Measurements from ENCODE around the gene ZNF485. TPM values are rescaled to one million over a fixed set of nuclear protein-coding genes. Genes with fewer than 3 reads are reported as not detected.
"Not testable (repeated sequence)": the region's sequence is repeated elsewhere in the genome, so short reads cannot be mapped to it uniquely, and the experiment has no call there.

The ZNF485 gene
- total and polyA plus RNA-seq, 3 experiments from 2014 or later: 5.4 to 7.6 (median 5.5) TPM

GRCh38 chr10:43628956-43629355, 22.7 kb downstream of the ZNF485 start:
- H3K27ac Mint-ChIP-seq: no peak overlapping the region
- DNase-seq: no peak
- CTCF ChIA-PET: no interaction called here

GRCh38 chr10:43635816-43636215, 29.6 kb downstream of the ZNF485 start:
- H3K36me3 ChIP-seq (ENCODE audit: insufficient read depth, low read length); H3K4me3 ChIP-seq (ENCODE audit: low read length); POLR2A ChIA-PET; CTCF ChIA-PET; H3K9me3 ChIP-seq (ENCODE audit: low read length); H3K4me1 Mint-ChIP-seq; H3K4me1 ChIP-seq (ENCODE audit: insufficient read depth, low read length); H3K27me3 Mint-ChIP-seq; H3K27me3 ChIP-seq (ENCODE audit: insufficient read depth, low read length, poor library complexity, severe bottlenecking); H3K4me3 Mint-ChIP-seq; H3K27ac ChIP-seq (ENCODE audit: low read depth, low read length); DNase-seq; H3K27ac Mint-ChIP-seq: not testable (repeated sequence)
- Mint-ChIP-seq H3K9me3 (peaks cover 30 to 65% (median 47%) of the 10 kb centered on the region in 5 donors), H3K36me3 (peaks cover 0 to 40% (median 4%) of the 10 kb centered on the region in 3 donors)

More at GRCh38 chr10:43628956-43629355, 22.7 kb downstream of the ZNF485 start:
- POLR2A ChIA-PET: no interaction called here
- H3K4me3 ChIP-seq (ENCODE audit: low read length): no peak overlapping the region
- H3K9me3 Mint-ChIP-seq: peaks cover 0 to 9% (median 5%) of the 10 kb centered on the region in 5 donors
- H3K27ac ChIP-seq (ENCODE audit: low read depth, low read length): no peak overlapping the region
- H3K36me3 ChIP-seq (ENCODE audit: insufficient read depth, low read length): no peaks in the 10 kb centered on the region
- H3K27me3 ChIP-seq (ENCODE audit: insufficient read depth, low read length, poor library complexity, severe bottlenecking): no peaks in the 10 kb centered on the region
- peaks cover 0 to 3% of the 10 kb centered on the region in 2 donors for H3K27me3 Mint-ChIP-seq
- H3K9me3 ChIP-seq (ENCODE audit: low read length): no peaks in the 10 kb centered on the region
- H3K4me3 Mint-ChIP-seq: no peak overlapping the region
- H3K4me1 ChIP-seq (ENCODE audit: insufficient read depth, low read length): no peaks in the 10 kb centered on the region
- no peaks in the 10 kb centered on the region for H3K4me1 Mint-ChIP-seq
- H3K36me3 Mint-ChIP-seq: peaks cover 0 to 4% (median 3%) of the 10 kb centered on the region in 3 donors

GRCh38 chr10:43640603-43641002, 34.4 kb downstream of the ZNF485 start:
- peaks cover 11 to 60% (median 29%) of the 10 kb centered on the region in 3 donors for H3K36me3 Mint-ChIP-seq

GRCh38 chr10:43644252-43644651, 38.0 kb downstream of the ZNF485 start:
- Mint-ChIP-seq H3K4me1 (peaks cover 18 to 23% (median 23%) of the 10 kb centered on the region in 3 donors), H3K27me3 (no peaks in the 10 kb centered on the region), H3K27ac (no peak overlapping the region), H3K36me3 (peaks cover 16 to 53% (median 50%) of the 10 kb centered on the region in 3 donors), H3K9me3 (peaks cover 26 to 71% (median 62%) of the 10 kb centered on the region in 5 donors), H3K4me3 (peak overlapping the region in 1 of 7 donors; percentile 28)
- CTCF ChIA-PET: no interaction called here
- Histone ChIP-seq H3K36me3 (ENCODE audit: insufficient read depth, low read length) (peaks cover 30% of the 10 kb centered on the region), H3K9me3 (ENCODE audit: low read length) (peaks cover 46% of the 10 kb centered on the region), H3K27me3 (ENCODE audit: insufficient read depth, low read length, poor library complexity, severe bottlenecking) (no peaks in the 10 kb centered on the region), H3K4me1 (ENCODE audit: insufficient read depth, low read length) (peaks cover 10% of the 10 kb centered on the region), H3K4me3 (ENCODE audit: low read length) (no peak overlapping the region), H3K27ac (ENCODE audit: low read depth, low read length) (no peak overlapping the region)
- POLR2A ChIA-PET: no interaction called here
- no peak for DNase-seq

More at GRCh38 chr10:43640603-43641002, 34.4 kb downstream of the ZNF485 start:
- Mint-ChIP-seq H3K4me3 (no peak overlapping the region), H3K9me3 (peaks cover 40 to 85% (median 71%) of the 10 kb centered on the region in 5 donors), H3K27ac (no peak overlapping the region), H3K4me1 (no peaks in the 10 kb centered on the region), H3K27me3 (no peaks in the 10 kb centered on the region)
- DNase-seq: no peak
- Histone ChIP-seq H3K9me3 (ENCODE audit: low read length) (peaks cover 41% of the 10 kb centered on the region), H3K27ac (ENCODE audit: low read depth, low read length) (no peak overlapping the region), H3K27me3 (ENCODE audit: insufficient read depth, low read length, poor library complexity, severe bottlenecking) (no peaks in the 10 kb centered on the region), H3K4me1 (ENCODE audit: insufficient read depth, low read length) (no peaks in the 10 kb centered on the region), H3K36me3 (ENCODE audit: insufficient read depth, low read length) (peaks cover 25% of the 10 kb centered on the region), H3K4me3 (ENCODE audit: low read length) (no peak overlapping the region)
- ChIA-PET POLR2A (no interaction called here), CTCF (interaction anchor here (1.6 kb wide), 2 partner anchors 9 to 30 kb away, joined by 5 read pairs; partner anchors contain the start of gene ZNF32)

GRCh38 chr10:43645866-43646265, 39.6 kb downstream of the ZNF485 start:
- peak overlapping the region in 2 of 7 donors; percentile 15 to 80 for H3K4me3 Mint-ChIP-seq
- peak overlapping the region in 4 of 8 donors; percentile 14 to 63 (median 36) for H3K27ac Mint-ChIP-seq
- H3K27ac ChIP-seq (ENCODE audit: low read depth, low read length): no peak overlapping the region
- POLR2A ChIA-PET: no interaction called here
- H3K4me1 Mint-ChIP-seq: peaks cover 20 to 27% (median 27%) of the 10 kb centered on the region in 3 donors
- peaks cover 30% of the 10 kb centered on the region for H3K36me3 ChIP-seq (ENCODE audit: insufficient read depth, low read length)
- peaks cover 16 to 50% (median 46%) of the 10 kb centered on the region in 3 donors for H3K36me3 Mint-ChIP-seq
- peaks cover 46% of the 10 kb centered on the region for H3K9me3 ChIP-seq (ENCODE audit: low read length)
- CTCF ChIA-PET: interaction anchor here (1.5 kb wide), 1 partner anchor 44 kb away, joined by 6 read pairs; no protein-coding TSS in a partner anchor
- peaks cover 14% of the 10 kb centered on the region for H3K4me1 ChIP-seq (ENCODE audit: insufficient read depth, low read length)
- peaks cover 24 to 62% (median 54%) of the 10 kb centered on the region in 5 donors for H3K9me3 Mint-ChIP-seq
- H3K27me3 ChIP-seq (ENCODE audit: insufficient read depth, low read length, poor library complexity, severe bottlenecking): no peaks in the 10 kb centered on the region
- H3K27me3 Mint-ChIP-seq: peaks cover 0 to 6% of the 10 kb centered on the region in 2 donors
- DNase-seq: no peak
- no peak overlapping the region for H3K4me3 ChIP-seq (ENCODE audit: low read length)

GRCh38 chr10:43647576-43647975, 41.3 kb downstream of the ZNF485 start:
- ChIA-PET POLR2A (no interaction called here), CTCF (interaction anchor here (1.1 to 1.6 kb wide), 2 partner anchors 1209 to 1224 kb away, joined by 3 read pairs; no protein-coding TSS in a partner anchor)
- Mint-ChIP-seq H3K27ac (peak overlapping the region in 7 of 8 donors; percentile 82 to 97 (median 95)), H3K36me3 (peaks cover 16 to 50% (median 41%) of the 10 kb centered on the region in 3 donors), H3K9me3 (peaks cover 24 to 46% (median 38%) of the 10 kb centered on the region in 5 donors), H3K27me3 (peaks cover 0 to 6% of the 10 kb centered on the region in 2 donors), H3K4me3 (peak overlapping the region; percentile 91 to 96 (median 94)), H3K4me1 (peaks cover 20 to 27% (median 27%) of the 10 kb centered on the region in 3 donors)
- Histone ChIP-seq H3K4me1 (ENCODE audit: insufficient read depth, low read length) (peaks cover 14% of the 10 kb centered on the region), H3K27me3 (ENCODE audit: insufficient read depth, low read length, poor library complexity, severe bottlenecking) (no peaks in the 10 kb centered on the region), H3K4me3 (ENCODE audit: low read length) (peak overlapping the region; percentile 52), H3K27ac (ENCODE audit: low read depth, low read length) (peak overlapping the region; percentile 75), H3K9me3 (ENCODE audit: low read length) (peaks cover 32% of the 10 kb centered on the region), H3K36me3 (ENCODE audit: insufficient read depth, low read length) (peaks cover 30% of the 10 kb centered on the region)
- DNase-seq: no peak

GRCh38 chr10:43648095-43648397, 41.8 kb downstream of the ZNF485 start:
- Mint-ChIP-seq H3K4me3 (peak overlapping the region; percentile 91 to 96 (median 94)), H3K27ac (peak overlapping the region; percentile 82 to 97 (median 92)), H3K4me1 (peaks cover 20 to 27% (median 27%) of the 10 kb centered on the region in 3 donors), H3K36me3 (peaks cover 16 to 46% (median 37%) of the 10 kb centered on the region in 3 donors), H3K27me3 (peaks cover 3 to 7% of the 10 kb centered on the region in 2 donors), H3K9me3 (peaks cover 24 to 41% (median 33%) of the 10 kb centered on the region in 5 donors)
- Histone ChIP-seq H3K4me1 (ENCODE audit: insufficient read depth, low read length) (peaks cover 14% of the 10 kb centered on the region), H3K27ac (ENCODE audit: low read depth, low read length) (peak overlapping the region; percentile 75), H3K36me3 (ENCODE audit: insufficient read depth, low read length) (peaks cover 30% of the 10 kb centered on the region), H3K9me3 (ENCODE audit: low read length) (peaks cover 30% of the 10 kb centered on the region), H3K27me3 (ENCODE audit: insufficient read depth, low read length, poor library complexity, severe bottlenecking) (no peaks in the 10 kb centered on the region), H3K4me3 (ENCODE audit: low read length) (peak overlapping the region; percentile 52)
- POLR2A ChIA-PET: no interaction called here
- CTCF ChIA-PET: interaction anchor here (1.1 to 2.7 kb wide), 3 partner anchors 42 to 1224 kb away, joined by 3 to 9 read pairs (median 3); no protein-coding TSS in a partner anchor
- no peak for DNase-seq

All from CD8-positive, alpha-beta memory T cell (primary cell).